A549 (cell line): Measurements from ENCODE around the gene HS6ST1. TPM values are rescaled to one million over a fixed set of nuclear protein-coding genes. Genes with fewer than 3 reads are reported as not detected.
A peak's percentile ranks its signal among the peaks of the same experiment; 100 is the strongest.
"Not testable (repeated sequence)": the region's sequence is repeated elsewhere in the genome, so short reads cannot be mapped to it uniquely, and the experiment has no call there.

Experiments used
- ATAC-seq, 2 experiments: fragments of 200-7000 bp in 1 of 2; fragments of >200 bp in 1 of 2; cut with Nextera tagmentation in 1 of 2; cut with Tn5 transposase in 1 of 2; 3 replicates each; pipeline versions ENCODE4 v1.8.0 to v1.9.1; 2018 to 2020; ENCODE audit warnings: mild to moderate bottlenecking in 1 of 2, moderate library complexity in 1 of 2
- CTCF ChIA-PET: fragments of 300-600 bp; sonication (Branson Sonifier 250); formaldehyde crosslinking; extraction: SDS; loops from one replicate; lab custom pipeline; 2021; ENCODE audit warnings: antibody characterized with exemption, inconsistent platforms; lab: Yijun Ruan, JAX
- POLR2A ChIA-PET: fragments of 350-600 bp; formaldehyde crosslinking; extraction: SDS; loops from one replicate; lab custom pipeline; 2021; ENCODE audit warnings: antibody characterized with exemption, inconsistent platforms; lab: Yijun Ruan, JAX
- DNase-seq, 2 experiments: peaks; one replicate each; pipeline versions ENCODE4 v3.0.0 to v3.0.0-alpha.2; 2011 to 2016; ENCODE audit warnings: low read depth in 1 of 2, low spot score in 1 of 2
- FAIRE-seq: peaks from 2 replicates; lab custom pipeline; 2011; peaks lifted over from hg19 to GRCh38; lab: Jason Lieb, UNC
- H3K27ac ChIP-seq, 2 experiments: fragments of >200 bp; sonication (Bioruptor Twin); formaldehyde crosslinking; 3 replicates each; pipeline ENCODE4 v1.5.1; 2016 to 2017
- H3K4me1 ChIP-seq: fragments of >200 bp; sonication (Bioruptor Twin); formaldehyde crosslinking; 3 replicates; pipeline ENCODE4 v1.6.1; 2016
- H3K4me2 ChIP-seq: fragments of >200 bp; sonication (Bioruptor Twin); formaldehyde crosslinking; 3 replicates; pipeline ENCODE4 v1.6.1; 2016
- H3K4me3 ChIP-seq: fragments of >200 bp; sonication (Bioruptor Twin); formaldehyde crosslinking; 3 replicates; pipeline ENCODE4 v1.5.1; 2016
- H3K9me3 ChIP-seq: fragments of >200 bp; sonication (Bioruptor Twin); formaldehyde crosslinking; 3 replicates; pipeline ENCODE4 v1.6.1; 2016
- EHF ChIP-seq: fragments of 250-450 bp; sonication (Bioruptor Pico); IDR thresholded peaks from 2 replicates; pipeline ENCODE4 v1.5.0; 2020; ENCODE audit warnings: mild to moderate bottlenecking
- HEYL ChIP-seq: fragments of 250-450 bp; sonication (Bioruptor Pico); IDR thresholded peaks from 2 replicates; pipeline ENCODE4 v1.8.0; 2021; ENCODE audit warnings: mild to moderate bottlenecking, moderate library complexity
- HOXA7 ChIP-seq: fragments of 250-450 bp; sonication (Bioruptor Pico); IDR thresholded peaks from 2 replicates; pipeline ENCODE4 v1.5.0; 2020; ENCODE audit warnings: mild to moderate bottlenecking, moderate library complexity
- JUNB ChIP-seq: fragments of >200 bp; sonication (Bioruptor Twin); formaldehyde crosslinking; IDR thresholded peaks from 2 replicates; pipeline ENCODE4 v1.6.1; 2016
- MYC ChIP-seq: IDR thresholded peaks from 2 replicates; pipeline ENCODE4 v1.6.1; 2012; ENCODE audit warnings: mild to moderate bottlenecking, inconsistent platforms, low read length, improper control_type of control experiment, borderline replicate concordance
- RCOR1 ChIP-seq: fragments of 150-350 bp; IDR thresholded peaks from 2 replicates; pipeline ENCODE4 v1.6.1; 2014; ENCODE audit warnings: antibody characterized with exemption, low read length, low read depth
- USF2 ChIP-seq: fragments of 450-650 bp; IDR thresholded peaks from 2 replicates; pipeline ENCODE4 v1.6.1; 2014; ENCODE audit warnings: antibody characterized with exemption
- ZC3H11A ChIP-seq: fragments of 450-650 bp; IDR thresholded peaks from 2 replicates; pipeline ENCODE4 v1.6.1; 2014; ENCODE audit warnings: antibody characterized with exemption, mild to moderate bottlenecking
- WGBS: methylation state at CpG from one replicate; pipeline ENCODE4 v1.1.6; 2017; ENCODE audit errors: missing lambda C conversion rate; 5-methylcytosine and 5-hydroxymethylcytosine counted together
- polyA plus RNA-seq, 4 experiments: library from polyadenylated mRNA; depleted of rRNA in 3 of 4; stranded (reverse); fragments of >200 nt; fragmentation: RNase III in 1 of 4; extraction: RNeasy Plus Mini Kit Qiagen cat#74134 plus additional on column Dnase treatment in 1 of 4; gene quantifications; 2 replicates in 3 of 4; 3 replicates in 1 of 4; pipeline ENCODE4 v1.2.3, GENCODE V29; 2011 to 2017

HS6ST1 gene
- polyA plus RNA-seq, 2 of the 4 experiments (the other 2 are of a cell fraction) = 3.8 to 11.6 TPM

GRCh38 chr2:128268145-128268544 lies 50.5 kb downstream of the HS6ST1 start:
- CTCF ChIA-PET, POLR2A ChIA-PET, H3K9me3 ChIP-seq, H3K4me1 ChIP-seq, H3K27ac ChIP-seq, H3K4me2 ChIP-seq, H3K4me3 ChIP-seq, ATAC-seq, FAIRE-seq, DNase-seq: not testable (repeated sequence)
- over 99% methylated on average over 30 of the region's 38 CpGs for WGBS

GRCh38 chr2:128267649-128268048 lies 51.0 kb downstream of the HS6ST1 start:
- H3K4me3 ChIP-seq, H3K27ac ChIP-seq, POLR2A ChIA-PET, CTCF ChIA-PET, ATAC-seq, H3K9me3 ChIP-seq, H3K4me1 ChIP-seq, DNase-seq, H3K4me2 ChIP-seq, FAIRE-seq: not testable (repeated sequence)
- WGBS = 90% methylated on average over 10 of the region's 11 CpGs

GRCh38 chr2:128267197-128267596 lies 51.5 kb downstream of the HS6ST1 start:
- H3K9me3 ChIP-seq, POLR2A ChIA-PET, H3K4me2 ChIP-seq, FAIRE-seq, DNase-seq, H3K4me3 ChIP-seq, H3K27ac ChIP-seq, CTCF ChIA-PET, H3K4me1 ChIP-seq, ATAC-seq: not testable (repeated sequence)
- WGBS = no CpG with 5 or more reads among the region's 9 CpGs

GRCh38 chr2:128266463-128266862 lies 52.2 kb downstream of the HS6ST1 start:
- CTCF ChIA-PET, H3K9me3 ChIP-seq, H3K4me3 ChIP-seq, H3K27ac ChIP-seq, H3K4me1 ChIP-seq, ATAC-seq, FAIRE-seq, H3K4me2 ChIP-seq, DNase-seq, POLR2A ChIA-PET: not testable (repeated sequence)
- WGBS = 87% methylated on average over 7 of the region's 8 CpGs

- FAIRE-seq, DNase-seq, ATAC-seq, H3K27ac ChIP-seq, CTCF ChIA-PET, POLR2A ChIA-PET, H3K4me2 ChIP-seq, H3K9me3 ChIP-seq, H3K4me3 ChIP-seq, H3K4me1 ChIP-seq: not testable (repeated sequence)
- 76% methylated on average over 4 of the region's 9 CpGs for WGBS
Measured at GRCh38 chr2:128265608-128265993, 53.1 kb downstream of the HS6ST1 start.

GRCh38 chr2:128264881-128265607 lies 53.6 kb downstream of the HS6ST1 start:
- no peaks in the 10 kb centered on the region for H3K9me3 ChIP-seq
- ChIA-PET POLR2A (no interaction called here), CTCF (interaction anchor here (1.2 kb wide), 1 partner anchor 11 kb away, joined by 4 read pairs; no protein-coding TSS in a partner anchor)
- FAIRE-seq (peak; percentile 46), DNase-seq (no peak), ATAC-seq (no peak)
- H3K4me3 ChIP-seq = no peak overlapping the region
- no peak for TF ChIP-seq MYC
- no peak for TF ChIP-seq HOXA7 (CRISPR knock-in tag)
- TF ChIP-seq ZC3H11A = no peak
- TF ChIP-seq EHF (CRISPR knock-in tag) = no peak
- TF ChIP-seq RCOR1 = no peak
- no peak for TF ChIP-seq JUNB
- TF ChIP-seq USF2 = no peak
- TF ChIP-seq HEYL (CRISPR knock-in tag) = no peak
- no peak overlapping the region for H3K4me2 ChIP-seq
- no peak overlapping the region for H3K27ac ChIP-seq
- H3K4me1 ChIP-seq = no peaks in the 10 kb centered on the region
- 72% methylated on average over 12 of the region's 12 CpGs for WGBS
